Neural cell (in vitro differentiated cells): ENCODE results near the gene ALDH1A3. TPM values are rescaled to one million over a fixed set of nuclear protein-coding genes. Genes with fewer than 3 reads are reported as not detected.

ENCODE experiments used
- H2AFZ ChIP-seq: fragments of 200-600, 300-800 bp; sonication (generic), shearing (Covaris generic); 2 replicates; pipeline ENCODE4 v1.6.0; 2014; ENCODE audit warnings: low read depth, mild to moderate bottlenecking, antibody characterized with exemption, low read length, moderate library complexity
- H3F3A ChIP-seq: fragments of 200-600 bp; shearing (Covaris generic); 2 replicates; pipeline ENCODE4 v1.6.1; 2016; ENCODE audit warnings: mild to moderate bottlenecking, moderate library complexity, mixed read lengths, antibody characterized with exemption, low read length; ENCODE audit not compliant: insufficient read depth, poor library complexity, severe bottlenecking
- H3K27ac ChIP-seq: fragments of 200-600, 300-800 bp; sonication (generic), shearing (Covaris generic); 2 replicates; pipeline ENCODE4 v1.5.1; 2014; ENCODE audit warnings: mild to moderate bottlenecking, low read length, moderate library complexity
- H3K27me3 ChIP-seq: fragments of 300-800, 200-600 bp; sonication (generic), shearing (Covaris generic); 2 replicates; pipeline ENCODE4 v1.6.0; 2014; ENCODE audit warnings: mild to moderate bottlenecking, low read depth, low read length, moderate library complexity; ENCODE audit not compliant: insufficient read depth
- H3K36me3 ChIP-seq: fragments of 300-800, 200-600 bp; sonication (generic), shearing (Covaris generic); 2 replicates; pipeline ENCODE4 v1.5.1; 2014; ENCODE audit warnings: mild to moderate bottlenecking, antibody characterized with exemption, low read length, moderate library complexity; ENCODE audit not compliant: insufficient read depth
- H3K4me2 ChIP-seq: fragments of 300-800, 200-600 bp; sonication (generic), shearing (Covaris generic); 2 replicates; pipeline ENCODE4 v1.6.0; 2014; ENCODE audit warnings: mild to moderate bottlenecking, low read length
- H3K4me3 ChIP-seq: fragments of 300-800, 200-600 bp; sonication (generic), shearing (Covaris generic); 2 replicates; pipeline ENCODE4 v1.5.1; 2014; ENCODE audit warnings: mild to moderate bottlenecking, low read length, moderate library complexity
- H3K79me2 ChIP-seq: fragments of 200-600 bp; shearing (Covaris generic); replicated peaks from 2 replicates; pipeline ENCODE4 v1.6.0; 2014; ENCODE audit warnings: mild to moderate bottlenecking, low read length, moderate library complexity; ENCODE audit not compliant: insufficient read depth
- H3K9ac ChIP-seq: fragments of 300-800, 200-600 bp; sonication (generic), shearing (Covaris generic); 2 replicates; pipeline ENCODE4 v1.6.1; 2016; ENCODE audit warnings: mild to moderate bottlenecking, low read length, mixed read lengths
- H3K9me2 ChIP-seq: fragments of 200-600 bp; shearing (Covaris generic); 2 replicates; pipeline ENCODE4 v1.6.1; 2016; ENCODE audit warnings: mild to moderate bottlenecking, low read length, mixed read lengths; ENCODE audit not compliant: insufficient read depth
- H3K9me3 ChIP-seq: fragments of 200-600, 300-800 bp; sonication (generic), shearing (Covaris generic); 2 replicates; pipeline ENCODE4 v1.6.1; 2016; ENCODE audit warnings: mild to moderate bottlenecking, mixed run types, low read length, moderate library complexity, mixed read lengths
- H4K20me1 ChIP-seq: fragments of 200-600 bp; shearing (Covaris generic); 2 replicates; pipeline ENCODE4 v1.6.1; 2016; ENCODE audit warnings: mild to moderate bottlenecking, mixed run types; ENCODE audit not compliant: insufficient read depth
- CTCF ChIP-seq: fragments of 450-650 bp; IDR thresholded peaks from 2 replicates; pipeline ENCODE4 v1.5.1; 2014; ENCODE audit warnings: antibody characterized with exemption, mild to moderate bottlenecking, moderate library complexity; ENCODE audit not compliant: poor library complexity, severe bottlenecking
- EP300 ChIP-seq: fragments of 450-650 bp; conservative IDR thresholded peaks from 2 replicates; pipeline ENCODE4 v1.6.1; 2014; ENCODE audit warnings: antibody characterized with exemption, mild to moderate bottlenecking, moderate library complexity; ENCODE audit not compliant: poor library complexity, severe bottlenecking
- EZH2 ChIP-seq: fragments of 200-600, 300-800 bp; shearing (Covaris generic), sonication (generic); IDR thresholded peaks from 2 replicates; pipeline ENCODE4 v1.6.1; 2014; ENCODE audit warnings: antibody characterized with exemption, low read length, borderline replicate concordance, mild to moderate bottlenecking; ENCODE audit not compliant: insufficient read depth, poor library complexity, severe bottlenecking
- MXI1 ChIP-seq: fragments of 450-650 bp; conservative IDR thresholded peaks from 2 replicates; pipeline ENCODE4 v1.6.1; 2014; ENCODE audit warnings: antibody characterized with exemption, mild to moderate bottlenecking; ENCODE audit not compliant: poor library complexity, severe bottlenecking
- POLR2AphosphoS5 ChIP-seq: IDR thresholded peaks from 2 replicates; pipeline ENCODE4 v1.6.1; 2012
- RAD21 ChIP-seq: fragments of 450-650 bp; conservative IDR thresholded peaks from 2 replicates; pipeline ENCODE4 v1.6.1; 2014; ENCODE audit warnings: antibody characterized with exemption, mild to moderate bottlenecking, moderate library complexity
- SMC3 ChIP-seq: fragments of 450-650 bp; conservative IDR thresholded peaks from 2 replicates; pipeline ENCODE4 v1.6.1; 2014; ENCODE audit warnings: antibody characterized with exemption, mild to moderate bottlenecking, moderate library complexity; ENCODE audit not compliant: poor library complexity
- TAF1 ChIP-seq: IDR thresholded peaks from 2 replicates; pipeline ENCODE4 v1.6.1; 2012; ENCODE audit warnings: low read depth
- polyA plus RNA-seq: library from polyadenylated mRNA; depleted of rRNA; stranded (reverse); fragments of >200 nt; gene quantifications from 2 replicates; pipeline ENCODE4 v1.2.3, GENCODE V29; 2014
- TF ChIP-seq, protein P1 (sequence below): IDR thresholded peaks from 2 replicates; pipeline ENCODE4 v1.6.1; 2012; ENCODE audit warnings: borderline replicate concordance

Gene ALDH1A3
- polyA plus RNA-seq, 1 donor from 2014 or later = 0.06 TPM

DNA sequence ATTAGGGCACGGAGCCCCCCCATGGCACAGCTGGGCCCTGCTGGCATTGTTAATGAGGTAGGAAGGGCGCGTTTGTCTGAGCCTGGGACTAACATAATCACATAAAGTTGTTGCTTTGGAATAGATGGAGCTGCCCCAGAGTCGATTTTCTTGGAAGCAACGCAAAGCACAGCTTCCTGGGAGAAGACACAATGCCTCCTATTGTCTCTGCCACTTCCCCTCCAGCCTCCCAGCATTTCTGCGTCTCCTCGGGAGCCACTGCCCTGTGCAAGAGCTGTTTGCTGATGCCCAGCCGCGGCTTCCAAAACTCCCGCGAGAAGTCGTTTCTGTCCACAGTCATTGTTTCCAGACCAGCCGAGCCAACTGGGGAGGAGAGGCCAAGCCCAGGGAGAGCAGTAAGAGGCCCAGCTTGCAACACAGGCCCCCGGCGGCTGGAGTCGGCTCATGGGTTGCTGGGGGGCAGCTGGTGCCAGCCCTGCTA is 18.1 kb upstream of the ALDH1A3 start:
- no peak overlapping the region for H3K27ac ChIP-seq
- no peaks in the 10 kb centered on the region for H3K79me2 ChIP-seq
- H3F3A ChIP-seq = no peaks in the 10 kb centered on the region
- H2AFZ ChIP-seq = no peak overlapping the region
- TF ChIP-seq RAD21 (no peak), EZH2 (no peak), SMC3 (no peak), MXI1 (no peak)
- TF ChIP-seq, protein P1, sequence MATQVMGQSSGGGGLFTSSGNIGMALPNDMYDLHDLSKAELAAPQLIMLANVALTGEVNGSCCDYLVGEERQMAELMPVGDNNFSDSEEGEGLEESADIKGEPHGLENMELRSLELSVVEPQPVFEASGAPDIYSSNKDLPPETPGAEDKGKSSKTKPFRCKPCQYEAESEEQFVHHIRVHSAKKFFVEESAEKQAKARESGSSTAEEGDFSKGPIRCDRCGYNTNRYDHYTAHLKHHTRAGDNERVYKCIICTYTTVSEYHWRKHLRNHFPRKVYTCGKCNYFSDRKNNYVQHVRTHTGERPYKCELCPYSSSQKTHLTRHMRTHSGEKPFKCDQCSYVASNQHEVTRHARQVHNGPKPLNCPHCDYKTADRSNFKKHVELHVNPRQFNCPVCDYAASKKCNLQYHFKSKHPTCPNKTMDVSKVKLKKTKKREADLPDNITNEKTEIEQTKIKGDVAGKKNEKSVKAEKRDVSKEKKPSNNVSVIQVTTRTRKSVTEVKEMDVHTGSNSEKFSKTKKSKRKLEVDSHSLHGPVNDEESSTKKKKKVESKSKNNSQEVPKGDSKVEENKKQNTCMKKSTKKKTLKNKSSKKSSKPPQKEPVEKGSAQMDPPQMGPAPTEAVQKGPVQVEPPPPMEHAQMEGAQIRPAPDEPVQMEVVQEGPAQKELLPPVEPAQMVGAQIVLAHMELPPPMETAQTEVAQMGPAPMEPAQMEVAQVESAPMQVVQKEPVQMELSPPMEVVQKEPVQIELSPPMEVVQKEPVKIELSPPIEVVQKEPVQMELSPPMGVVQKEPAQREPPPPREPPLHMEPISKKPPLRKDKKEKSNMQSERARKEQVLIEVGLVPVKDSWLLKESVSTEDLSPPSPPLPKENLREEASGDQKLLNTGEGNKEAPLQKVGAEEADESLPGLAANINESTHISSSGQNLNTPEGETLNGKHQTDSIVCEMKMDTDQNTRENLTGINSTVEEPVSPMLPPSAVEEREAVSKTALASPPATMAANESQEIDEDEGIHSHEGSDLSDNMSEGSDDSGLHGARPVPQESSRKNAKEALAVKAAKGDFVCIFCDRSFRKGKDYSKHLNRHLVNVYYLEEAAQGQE = no peak
- no peaks in the 10 kb centered on the region for H3K9me2 ChIP-seq
- no peaks in the 10 kb centered on the region for H3K27me3 ChIP-seq
- no peaks in the 10 kb centered on the region for H3K9me3 ChIP-seq
- no peak overlapping the region for H3K9ac ChIP-seq
- H3K4me3 ChIP-seq = no peak overlapping the region
- no peaks in the 10 kb centered on the region for H4K20me1 ChIP-seq
- H3K36me3 ChIP-seq = no peaks in the 10 kb centered on the region
- H3K4me2 ChIP-seq = no peak overlapping the region

DNA sequence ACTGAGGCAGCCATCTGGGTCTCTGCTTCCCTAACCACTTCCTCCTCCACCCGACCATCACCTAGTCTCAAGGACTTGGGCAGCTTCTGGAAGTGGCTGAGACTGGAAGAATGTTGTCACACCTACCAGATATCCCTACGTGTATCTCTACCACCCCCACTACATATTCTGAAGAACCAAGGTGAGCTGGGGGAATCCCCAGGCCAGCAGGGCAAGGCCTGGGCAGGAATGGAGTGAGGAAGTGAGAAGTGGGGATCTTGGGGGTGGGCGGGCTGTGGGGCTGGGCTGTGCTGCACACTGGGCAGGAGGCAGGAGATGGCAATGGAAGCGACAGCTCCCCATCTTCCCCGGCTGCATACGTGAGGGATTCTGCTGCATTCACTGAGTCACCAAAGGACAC is 17.5 kb upstream of the ALDH1A3 start:
- Histone ChIP-seq H3F3A (no peaks in the 10 kb centered on the region), H3K4me3 (no peak overlapping the region), H3K9me2 (no peaks in the 10 kb centered on the region), H4K20me1 (no peaks in the 10 kb centered on the region), H3K9me3 (no peaks in the 10 kb centered on the region), H3K79me2 (no peaks in the 10 kb centered on the region), H3K36me3 (no peaks in the 10 kb centered on the region), H2AFZ (no peak overlapping the region), H3K27me3 (no peaks in the 10 kb centered on the region), H3K9ac (no peak overlapping the region), H3K27ac (no peak overlapping the region), H3K4me2 (no peak overlapping the region)
- TF ChIP-seq EP300 = no peak
- TF ChIP-seq RAD21 = no peak
- TF ChIP-seq EZH2 = no peak
- TF ChIP-seq TAF1 = no peak
- no peak for TF ChIP-seq MXI1
- TF ChIP-seq, protein P1 = no peak
- no peak for TF ChIP-seq SMC3
- no peak for TF ChIP-seq POLR2AphosphoS5
- TF ChIP-seq CTCF = no peak
